Common myeloid progenitor, CD34-positive (primary cell): ENCODE results near the gene LHX8.
"Not testable (repeated sequence)": the region's sequence is repeated elsewhere in the genome, so short reads cannot be mapped to it uniquely, and the experiment has no call there.

ENCODE experiments used
- CTCF ChIA-PET: fragments of 350-600 bp; sonication (Branson Sonifier 250); formaldehyde crosslinking; loops from one replicate; lab custom pipeline; 2021; ENCODE audit warnings: antibody characterized with exemption; lab: Charles Lee
- POLR2A ChIA-PET: fragments of 350-600 bp; sonication (Branson Sonifier 250); formaldehyde crosslinking; loops from one replicate; lab custom pipeline; 2021; ENCODE audit warnings: antibody characterized with exemption; lab: Charles Lee
- DNase-seq, 3 donors: peaks; one replicate each; pipeline versions ENCODE4 v3.0.0 to v3.0.0-alpha.2; 2013
- H3K27ac ChIP-seq, 2 experiments: 1 replicate in 1 of 2; 2 replicates in 1 of 2; pipeline ENCODE4 v1.7.0; 2013; ENCODE audit warnings: inconsistent platforms in 2 of 2, low read length in 2 of 2, mild to moderate bottlenecking in 2 of 2, low read depth in 1 of 2, moderate library complexity in 1 of 2; ENCODE audit not compliant: severe bottlenecking in 2 of 2, insufficient read depth in 1 of 2, poor library complexity in 1 of 2
- H3K27me3 ChIP-seq, 5 experiments: replicated peaks in 2 of 5; 1 replicate in 3 of 5; 2 replicates in 2 of 5; pipeline versions ENCODE4 v1.6.1 to v1.7.0; 2013; ENCODE audit warnings: low read length in 4 of 5, mild to moderate bottlenecking in 2 of 5, moderate library complexity in 2 of 5, inconsistent platforms in 1 of 5; ENCODE audit not compliant: insufficient read depth in 5 of 5, control insufficient read depth in 4 of 5
- H3K36me3 ChIP-seq, 4 experiments: 1 replicate in 2 of 4; 2 replicates in 2 of 4; pipeline versions ENCODE4 v1.6.1 to v1.7.0; 2013; ENCODE audit warnings: low read length in 3 of 4, control low read depth in 1 of 4, mild to moderate bottlenecking in 1 of 4; ENCODE audit not compliant: control insufficient read depth in 4 of 4, insufficient read depth in 4 of 4
- H3K4me1 ChIP-seq, 4 experiments: 1 replicate in 3 of 4; 2 replicates in 1 of 4; pipeline versions ENCODE4 v1.6.1 to v1.7.1; 2013; ENCODE audit warnings: low read length in 3 of 4, mild to moderate bottlenecking in 3 of 4, control low read depth in 1 of 4, inconsistent platforms in 1 of 4, moderate library complexity in 1 of 4; ENCODE audit not compliant: control insufficient read depth in 4 of 4, insufficient read depth in 4 of 4; ENCODE audit errors: control extremely low read depth in 1 of 4
- H3K4me3 ChIP-seq, 7 experiments: 1 replicate in 4 of 7; 2 replicates in 3 of 7; pipeline versions ENCODE4 v1.5.1 to v1.7.0; 2013; ENCODE audit warnings: mild to moderate bottlenecking in 7 of 7, low read length in 6 of 7, moderate library complexity in 6 of 7, inconsistent platforms in 2 of 7, low read depth in 2 of 7, control low read depth in 1 of 7; ENCODE audit not compliant: insufficient read depth in 4 of 7, control insufficient read depth in 1 of 7; ENCODE audit errors: extremely low read depth in 1 of 7
- H3K9me3 ChIP-seq, 5 experiments: 1 replicate in 4 of 5; 2 replicates in 1 of 5; pipeline versions ENCODE4 v1.6.1 to v1.7.1; 2013; ENCODE audit warnings: low read length in 4 of 5, mild to moderate bottlenecking in 2 of 5, inconsistent platforms in 1 of 5, low read depth in 1 of 5, moderate library complexity in 1 of 5; ENCODE audit not compliant: control insufficient read depth in 4 of 5, insufficient read depth in 2 of 5; ENCODE audit errors: control extremely low read depth in 1 of 5
- WGBS: methylation state at CpG from one replicate; pipeline ENCODE4 v1.1.5; 2013; ENCODE audit not compliant: insufficient coverage; 5-methylcytosine and 5-hydroxymethylcytosine counted together

Gene LHX8

GRCh38 chr1:75174031-75174760, 40.0 kb downstream of the LHX8 start:
- POLR2A ChIA-PET = no interaction called here
- CTCF ChIA-PET = no interaction called here
- no peak for DNase-seq
- no peaks in the 10 kb centered on the region for H3K27me3 ChIP-seq
- no peak overlapping the region for H3K27ac ChIP-seq
- no peaks in the 10 kb centered on the region for H3K36me3 ChIP-seq
- H3K4me1 ChIP-seq = no peaks in the 10 kb centered on the region
- WGBS = 40% methylated on average over 1 of the region's 2 CpGs
- no peaks in the 10 kb centered on the region for H3K9me3 ChIP-seq
- no peak overlapping the region for H3K4me3 ChIP-seq

- WGBS = 96% methylated on average over 10 of the region's 13 CpGs
- H3K27ac ChIP-seq, H3K36me3 ChIP-seq, CTCF ChIA-PET, POLR2A ChIA-PET, H3K9me3 ChIP-seq, DNase-seq, H3K27me3 ChIP-seq, H3K4me3 ChIP-seq, H3K4me1 ChIP-seq: not testable (repeated sequence)
Measured at GRCh38 chr1:75181214-75181955, 47.2 kb downstream of the LHX8 start.

- peaks cover 0 to 8% (median 2%) of the 10 kb centered on the region in 5 experiments for H3K27me3 ChIP-seq
- ChIA-PET CTCF (interaction anchor here (0.9 to 1.0 kb wide), 2 partner anchors 15 to 19 kb away, joined by 3 read pairs; no protein-coding TSS in a partner anchor), POLR2A (no interaction called here)
- whole genome bisulfite sequencing = no CpG with 5 or more reads among the region's 1 CpG
- H3K36me3 ChIP-seq = no peaks in the 10 kb centered on the region
- no peak overlapping the region for H3K4me3 ChIP-seq
- no peak for DNase-seq
- no peaks in the 10 kb centered on the region for H3K4me1 ChIP-seq
- H3K9me3 ChIP-seq = no peaks in the 10 kb centered on the region
- H3K27ac ChIP-seq = no peak overlapping the region
Measured at GRCh38 chr1:75188892-75189291, 54.7 kb downstream of the LHX8 start.

GRCh38 chr1:75198163-75198562, 64.0 kb downstream of the LHX8 start:
- Histone ChIP-seq H3K4me1 (no peaks in the 10 kb centered on the region), H3K4me3 (no peak overlapping the region), H3K27me3 (peaks cover 0 to 14% (median 0%) of the 10 kb centered on the region in 5 experiments), H3K36me3 (no peaks in the 10 kb centered on the region), H3K27ac (no peak overlapping the region), H3K9me3 (no peaks in the 10 kb centered on the region)
- no peak for DNase-seq
- CTCF ChIA-PET = interaction anchor here (0.9 kb wide), 1 partner anchor 426 kb away, joined by 3 read pairs; no protein-coding TSS in a partner anchor
- 86% methylated on average over 1 of the region's 1 CpG for WGBS
- POLR2A ChIA-PET = interaction anchor here (0.6 kb wide), 1 partner anchor 26 kb away, joined by 3 read pairs; no protein-coding TSS in a partner anchor

GRCh38 chr1:75198761-75199160, 64.6 kb downstream of the LHX8 start:
- POLR2A ChIA-PET = no interaction called here
- CTCF ChIA-PET = interaction anchor here (1.0 kb wide), 1 partner anchor 13 kb away, joined by 3 read pairs; no protein-coding TSS in a partner anchor
- no peaks in the 10 kb centered on the region for H3K9me3 ChIP-seq
- no peak overlapping the region for H3K4me3 ChIP-seq
- no peak for DNase-seq
- no peaks in the 10 kb centered on the region for H3K4me1 ChIP-seq
- WGBS = no CpG with 5 or more reads among the region's 1 CpG
- H3K27ac ChIP-seq = no peak overlapping the region
- H3K36me3 ChIP-seq = no peaks in the 10 kb centered on the region
- peaks cover 0 to 13% (median 0%) of the 10 kb centered on the region in 5 experiments for H3K27me3 ChIP-seq

GRCh38 chr1:75202751-75203150, 68.6 kb downstream of the LHX8 start:
- H3K9me3 ChIP-seq = no peaks in the 10 kb centered on the region
- no peak overlapping the region for H3K4me3 ChIP-seq
- no peak for DNase-seq
- H3K27me3 ChIP-seq = peaks cover 0 to 11% (median 0%) of the 10 kb centered on the region in 5 experiments
- POLR2A ChIA-PET = no interaction called here
- H3K36me3 ChIP-seq = no peaks in the 10 kb centered on the region
- 90% methylated on average over 2 of the region's 4 CpGs for WGBS
- no peak overlapping the region for H3K27ac ChIP-seq
- CTCF ChIA-PET = interaction anchor here (0.7 to 5.1 kb wide), 10 partner anchors 11 to 439 kb away, joined by 3 to 29 read pairs (median 4); no protein-coding TSS in a partner anchor
- no peaks in the 10 kb centered on the region for H3K4me1 ChIP-seq
